Liver (tissue), 3 donors: ENCODE results near the gene FCN1.

ENCODE experiments used
- FOXA1 ChIP-seq: IDR thresholded peaks from 2 replicates; pipeline ENCODE4 v1.6.1; 2016; ENCODE audit warnings: antibody characterized with exemption
- RAD21 ChIP-seq, 2 donors: IDR thresholded peaks; 2 replicates each; pipeline ENCODE4 v1.6.1; 2016; ENCODE audit warnings: antibody characterized with exemption in 2 of 2, mild to moderate bottlenecking in 2 of 2
- TAF1 ChIP-seq: conservative IDR thresholded peaks from 2 replicates; pipeline ENCODE4 v1.6.1; 2016; ENCODE audit warnings: antibody characterized with exemption, mild to moderate bottlenecking
- TF ChIP-seq, protein P1 (sequence below): fragments of 150-350 bp; IDR thresholded peaks from 2 replicates; pipeline ENCODE4 v1.5.1; 2017; ENCODE audit warnings: improper control_type of control experiment, low read depth, low read length; ENCODE audit not compliant: missing input control
- donor health status: healthy.
- donor health status: healthy.

DNA sequence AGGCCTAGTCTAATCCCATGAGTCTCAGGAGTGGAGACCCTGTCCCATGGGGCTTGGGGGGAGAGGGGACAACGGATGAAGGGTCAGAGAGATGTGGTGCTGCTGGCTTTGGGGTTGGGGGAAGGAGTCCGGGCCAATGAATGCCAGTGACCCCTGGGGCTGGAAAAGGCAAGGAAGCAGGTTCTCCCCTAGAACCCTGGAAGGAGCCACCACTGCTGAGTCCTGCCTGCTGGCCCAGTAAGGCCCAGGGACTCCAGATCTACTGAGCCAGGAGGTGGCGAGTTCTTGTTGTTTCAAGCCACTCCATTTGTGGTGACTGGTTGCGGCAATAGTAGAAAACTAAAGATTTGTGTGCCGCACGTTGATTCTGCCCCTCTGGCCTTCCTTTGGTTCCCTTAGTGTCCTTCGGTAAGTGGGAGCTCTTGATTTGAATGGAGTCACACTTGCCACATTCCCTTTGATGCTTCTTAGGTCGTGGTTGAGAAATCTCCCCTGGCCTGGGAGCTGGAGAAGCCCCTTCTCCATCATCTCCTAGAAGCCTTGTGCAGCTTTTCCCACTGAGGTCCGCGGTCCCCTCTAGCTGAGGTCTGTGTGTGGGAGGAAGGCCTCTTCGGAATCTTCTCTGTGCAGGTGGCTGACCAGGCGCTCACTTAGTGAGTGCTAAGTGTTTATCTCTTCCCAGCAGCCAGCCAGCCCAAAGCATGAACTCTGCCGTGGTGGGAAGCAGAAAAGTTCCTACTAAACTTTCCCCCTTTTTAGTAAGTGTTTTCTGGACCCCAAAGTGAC lies 9.0 kb downstream of the FCN1 start:
- TF ChIP-seq FOXA1 (no peak), RAD21 (IDR thresholded peaks at IDR 0.05) (no peak), TAF1 (no peak)
- TF ChIP-seq, protein P1, sequence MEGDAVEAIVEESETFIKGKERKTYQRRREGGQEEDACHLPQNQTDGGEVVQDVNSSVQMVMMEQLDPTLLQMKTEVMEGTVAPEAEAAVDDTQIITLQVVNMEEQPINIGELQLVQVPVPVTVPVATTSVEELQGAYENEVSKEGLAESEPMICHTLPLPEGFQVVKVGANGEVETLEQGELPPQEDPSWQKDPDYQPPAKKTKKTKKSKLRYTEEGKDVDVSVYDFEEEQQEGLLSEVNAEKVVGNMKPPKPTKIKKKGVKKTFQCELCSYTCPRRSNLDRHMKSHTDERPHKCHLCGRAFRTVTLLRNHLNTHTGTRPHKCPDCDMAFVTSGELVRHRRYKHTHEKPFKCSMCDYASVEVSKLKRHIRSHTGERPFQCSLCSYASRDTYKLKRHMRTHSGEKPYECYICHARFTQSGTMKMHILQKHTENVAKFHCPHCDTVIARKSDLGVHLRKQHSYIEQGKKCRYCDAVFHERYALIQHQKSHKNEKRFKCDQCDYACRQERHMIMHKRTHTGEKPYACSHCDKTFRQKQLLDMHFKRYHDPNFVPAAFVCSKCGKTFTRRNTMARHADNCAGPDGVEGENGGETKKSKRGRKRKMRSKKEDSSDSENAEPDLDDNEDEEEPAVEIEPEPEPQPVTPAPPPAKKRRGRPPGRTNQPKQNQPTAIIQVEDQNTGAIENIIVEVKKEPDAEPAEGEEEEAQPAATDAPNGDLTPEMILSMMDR: no peak
